Uterus (tissue), 2 donors: Measurements from ENCODE around the gene SLC6A1.

Source experiments
- CTCF ChIP-seq, 4 experiments: fragments of 200-600 bp in 2 of 4; fragments of 450-650 bp in 2 of 4; sonication (generic) in 2 of 4; IDR thresholded peaks; one replicate each; pipeline ENCODE4 v1.5.1; 2016 to 2019; ENCODE audit warnings: antibody characterized with exemption in 4 of 4, mild to moderate bottlenecking in 2 of 4, moderate library complexity in 1 of 4
- POLR2A ChIP-seq, 2 donors: fragments of 450-650 bp; IDR thresholded peaks; one replicate each; pipeline ENCODE4 v1.6.1; 2016; ENCODE audit warnings: antibody characterized with exemption in 2 of 2, mild to moderate bottlenecking in 1 of 2, moderate library complexity in 1 of 2

- TF ChIP-seq CTCF (IDR thresholded peaks at IDR 0.05) (no peak), POLR2A (IDR thresholded peaks at IDR 0.05) (no peak)
These were observed 22.2 kb downstream of the SLC6A1 start for GRCh38 chr3:11014752-11015151.
